ENCODE data around the gene DICER1. TPM values are rescaled to one million over a fixed set of nuclear protein-coding genes. Genes with fewer than 3 reads are reported as not detected.
"Not testable (repeated sequence)": the region's sequence is repeated elsewhere in the genome, so short reads cannot be mapped to it uniquely, and the experiment has no call there.

DICER1 gene
- total RNA-seq, 1 experiment from 2014 or later: 62.0 TPM

GRCh38 chr14:95140060-95140858 lies 17.1 kb downstream of the DICER1 start (continued):
- no peak for TF ChIP-seq OVOL2 (CRISPR knock-in tag; IDR thresholded peaks at IDR 0.05; ENCODE audit: borderline replicate concordance)
- TF ChIP-seq ATF1 (CRISPR knock-in tag; IDR thresholded peaks at IDR 0.05): no peak

- DNase-seq (ENCODE audit: low spot score) (no peak), ATAC-seq (no peak)
- Mint-ChIP-seq H3K9me3 (no peaks in the 10 kb centered on the region), H3K4me3 (no peak overlapping the region), H3K4me1 (peaks cover 72% of the 10 kb centered on the region), H3K36me3 (0 out of 2 replicates have a peak, but pooled peaks cover 2% of the 10 kb centered on the region), H3K27me3 (ENCODE audit: low read depth) (no peaks in the 10 kb centered on the region), H3K27ac (no peak overlapping the region)
- ChIA-PET POLR2A (no interaction called here), CTCF (no interaction called here)
- TF ChIP-seq ZNF317 (CRISPR knock-in tag; IDR thresholded peaks at IDR 0.05; ENCODE audit: borderline replicate concordance, low read depth) (no peak), CBFB (CRISPR knock-in tag; IDR thresholded peaks at IDR 0.05; ENCODE audit: low read depth) (no peak), ZNF512 (CRISPR knock-in tag; IDR thresholded peaks at IDR 0.05; ENCODE audit: borderline replicate concordance) (no peak), ZBTB21 (CRISPR knock-in tag; IDR thresholded peaks at IDR 0.05; ENCODE audit: borderline replicate concordance) (no peak), EMX1 (CRISPR knock-in tag; IDR thresholded peaks at IDR 0.05) (no peak), ZNF232 (CRISPR knock-in tag; IDR thresholded peaks at IDR 0.05) (no peak), ARID4B (CRISPR knock-in tag; IDR thresholded peaks at IDR 0.05; ENCODE audit: borderline replicate concordance) (no peak), RELA (CRISPR knock-in tag; IDR thresholded peaks at IDR 0.05; ENCODE audit: borderline replicate concordance) (no peak), SP1 (CRISPR knock-in tag; conservative IDR thresholded peaks at IDR 0.05) (no peak), IRF1 (CRISPR knock-in tag; IDR thresholded peaks at IDR 0.05) (no peak), ZNF416 (CRISPR knock-in tag; IDR thresholded peaks at IDR 0.05) (no peak), ZNF671 (CRISPR knock-in tag; IDR thresholded peaks at IDR 0.05) (no peak), GTF2I (CRISPR knock-in tag; conservative IDR thresholded peaks at IDR 0.05) (no peak), JAZF1 (CRISPR knock-in tag; IDR thresholded peaks at IDR 0.05) (no peak), CDX4 (CRISPR knock-in tag; IDR thresholded peaks at IDR 0.05; ENCODE audit: borderline replicate concordance) (no peak), CREB1 (CRISPR knock-in tag; IDR thresholded peaks at IDR 0.05) (no peak), ERG (CRISPR knock-in tag; IDR thresholded peaks at IDR 0.05) (no peak), TEAD1 (CRISPR knock-in tag; IDR thresholded peaks at IDR 0.05) (no peak)
Measured at GRCh38 chr14:95138876-95139275, 18.5 kb downstream of the DICER1 start.

- H3K36me3 Mint-ChIP-seq; H3K9me3 Mint-ChIP-seq; POLR2A ChIA-PET; H3K27me3 Mint-ChIP-seq (ENCODE audit: low read depth); H3K4me3 Mint-ChIP-seq; ATAC-seq; DNase-seq (ENCODE audit: low spot score): not testable (repeated sequence)
- H3K4me1 Mint-ChIP-seq: peaks cover 70% of the 10 kb centered on the region
- peak overlapping the region; percentile 96 for H3K27ac Mint-ChIP-seq
- CTCF ChIA-PET: interaction anchor here (0.8 to 1.2 kb wide), 2 partner anchors 20 to 223 kb away, joined by 3 to 5 read pairs; no protein-coding TSS in a partner anchor
Measured at GRCh38 chr14:95138455-95138854, 18.9 kb downstream of the DICER1 start.
